ENCODE measurements around the gene GNB5.
A peak's percentile ranks its signal among the peaks of the same experiment; 100 is the strongest.
"Not testable (repeated sequence)": the region's sequence is repeated elsewhere in the genome, so short reads cannot be mapped to it uniquely, and the experiment has no call there.

Gene GNB5

DNA sequence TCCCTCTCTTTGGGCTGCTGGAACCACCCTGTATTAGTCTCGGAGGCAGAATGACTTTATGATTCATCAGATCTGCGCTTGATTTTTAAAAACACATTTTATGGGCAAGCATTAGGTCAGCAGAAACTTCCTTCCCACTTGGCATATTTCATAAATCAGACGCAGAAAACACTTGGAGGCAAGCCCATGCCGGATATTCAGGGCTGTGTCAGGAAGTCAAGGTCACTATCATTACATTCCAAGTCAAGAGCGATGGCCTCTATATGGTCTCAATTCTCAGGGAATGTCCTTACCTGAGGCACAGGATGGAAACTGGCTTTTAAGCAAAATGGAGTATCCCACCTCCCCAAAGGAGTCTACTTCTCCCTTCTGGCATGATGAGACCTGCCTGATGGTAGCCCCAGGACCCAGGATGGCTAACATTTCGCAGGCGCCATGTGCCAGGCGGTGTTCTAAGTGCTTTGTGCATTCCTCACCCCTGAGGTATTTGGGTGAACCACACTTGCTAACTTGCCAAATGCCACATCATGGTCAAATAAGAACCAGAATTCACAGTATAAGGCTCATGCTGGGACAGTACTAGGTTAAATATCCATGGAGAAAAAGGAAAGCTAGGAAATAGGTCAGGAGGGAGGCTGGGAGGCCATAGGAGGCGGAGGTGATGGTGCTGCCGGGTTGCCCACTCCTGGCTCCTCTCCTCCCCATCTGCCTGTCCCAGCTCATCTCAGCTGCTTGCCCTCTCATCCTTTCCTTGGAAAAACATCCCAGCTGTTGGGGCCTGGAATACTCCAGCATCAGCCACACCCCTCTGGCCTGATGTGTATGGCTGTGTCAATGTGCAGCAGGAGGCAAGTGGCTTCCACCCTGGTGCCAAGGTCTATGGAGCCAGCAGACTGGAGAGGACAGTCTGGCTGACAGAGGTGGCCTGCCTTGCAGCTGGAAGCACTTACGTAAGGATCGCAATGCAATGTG is 97.4 kb downstream of the GNB5 start:
- no peak for DNase-seq (ENCODE audit: low read depth)

DNA sequence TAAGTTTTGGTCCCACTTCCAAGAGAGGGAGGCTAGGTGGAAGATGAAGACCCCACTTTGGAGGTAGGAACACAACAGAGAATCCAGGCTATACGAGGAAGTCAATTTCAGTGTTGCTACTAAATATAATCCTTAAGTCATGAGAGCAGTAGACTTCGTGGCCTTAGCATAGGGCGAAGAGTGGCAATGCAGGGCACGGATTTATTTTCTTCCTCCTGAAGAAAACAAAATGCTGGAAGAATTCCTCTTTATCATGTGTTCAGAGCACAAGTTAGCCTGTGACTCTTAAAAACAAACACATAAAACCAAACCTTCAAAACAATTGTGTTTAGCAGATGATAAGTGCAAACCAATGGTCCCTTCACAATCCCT is 98.0 kb downstream of the GNB5 start:
- DNase-seq (ENCODE audit: low read depth) = no peak

DNA sequence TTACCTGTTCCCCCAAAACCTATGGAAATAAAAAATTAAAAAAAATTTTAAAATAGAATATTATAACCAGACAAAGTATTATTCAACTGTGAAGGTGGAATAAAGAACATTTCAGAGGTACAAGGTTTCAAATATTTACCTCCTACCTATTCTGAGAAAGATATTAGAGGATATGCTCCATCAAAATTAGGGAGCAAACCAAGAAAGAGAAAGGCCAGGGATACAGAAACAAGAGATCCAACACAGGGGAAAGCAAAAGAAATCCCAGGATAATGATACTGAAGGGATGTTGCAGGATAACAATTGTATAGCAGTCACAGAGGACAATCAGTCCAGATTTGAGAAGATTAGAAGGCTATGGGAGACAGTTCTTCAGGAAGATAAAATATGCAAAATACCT is 101.0 kb downstream of the GNB5 start:
- no peak for DNase-seq (ENCODE audit: low read depth)

DNA sequence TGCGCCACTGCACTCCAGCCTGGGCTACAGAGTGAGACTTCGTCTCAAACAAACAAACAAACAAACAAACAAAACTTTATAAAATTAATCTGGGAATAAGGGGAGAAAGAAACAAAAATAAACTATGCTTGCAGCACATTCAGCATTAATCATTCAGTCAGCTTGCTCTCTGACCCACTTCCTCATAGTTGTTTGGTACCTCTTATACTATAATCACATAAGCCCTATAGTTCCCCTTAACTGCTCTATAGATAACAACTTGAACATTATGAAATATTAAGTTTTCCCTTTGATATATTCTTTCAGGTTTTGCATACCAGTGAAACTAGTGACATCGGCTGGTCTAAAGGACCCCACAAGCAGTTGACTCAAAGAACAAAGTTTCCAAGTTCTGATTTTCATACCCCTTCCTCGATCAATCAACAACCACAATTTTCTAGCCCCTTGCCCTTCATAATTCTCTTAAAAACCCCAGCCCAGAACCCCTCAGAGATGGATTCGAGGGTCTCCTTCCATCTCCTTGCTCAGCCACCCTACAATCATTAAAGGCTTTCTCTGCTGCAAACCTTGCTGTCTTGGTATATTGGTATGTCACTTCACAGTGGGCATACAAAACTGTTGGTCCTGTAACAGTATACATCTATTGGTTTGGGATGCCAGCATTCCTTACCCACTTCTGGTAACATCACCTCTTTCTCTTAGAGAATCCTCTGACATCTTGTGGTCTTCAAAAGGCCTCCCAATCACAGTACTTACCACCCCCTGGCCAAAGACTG is 105.0 kb downstream of the GNB5 start:
- no peak for DNase-seq (ENCODE audit: low read depth)

DNA sequence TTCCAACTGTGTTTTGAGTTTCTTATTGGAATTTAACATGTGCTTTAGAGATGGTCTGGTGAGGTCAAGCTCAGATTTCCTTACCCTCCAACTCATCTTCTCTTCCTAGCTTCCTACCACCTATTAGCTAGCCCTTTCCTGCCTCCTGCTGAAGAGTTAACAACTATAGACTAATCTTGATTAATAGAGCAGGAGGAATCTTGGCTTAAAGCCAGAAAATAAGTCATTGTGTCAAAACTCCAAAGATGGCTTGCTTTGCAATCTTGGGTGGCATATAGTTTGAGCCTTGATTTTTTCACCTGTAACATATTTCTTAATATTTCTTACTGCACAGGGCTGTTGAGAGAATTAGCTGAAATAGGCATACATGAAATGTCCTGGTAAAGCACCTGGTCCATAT is 105.9 kb downstream of the GNB5 start:
- DNase-seq (ENCODE audit: low read depth) = no peak

DNA sequence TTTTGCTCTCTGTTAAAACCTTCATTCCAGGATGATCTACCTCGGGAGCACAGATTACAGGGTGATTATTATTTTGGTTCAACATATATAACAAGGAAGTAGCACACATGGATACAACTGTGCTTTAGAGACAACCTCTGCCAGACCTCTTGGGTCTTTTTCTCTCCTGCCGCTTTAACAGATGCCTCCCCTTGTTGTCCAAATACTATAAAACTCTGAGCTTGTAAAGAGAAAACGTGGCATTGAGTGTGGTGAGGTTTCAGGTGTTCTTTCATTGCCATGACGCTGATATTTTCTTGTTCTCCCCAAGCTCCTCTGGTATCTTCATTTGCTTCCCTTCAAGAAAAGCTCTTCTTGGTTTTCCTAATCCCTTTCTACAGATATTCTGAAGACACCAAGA is 107.6 kb downstream of the GNB5 start:
- DNase-seq (ENCODE audit: low read depth) = no peak

DNA sequence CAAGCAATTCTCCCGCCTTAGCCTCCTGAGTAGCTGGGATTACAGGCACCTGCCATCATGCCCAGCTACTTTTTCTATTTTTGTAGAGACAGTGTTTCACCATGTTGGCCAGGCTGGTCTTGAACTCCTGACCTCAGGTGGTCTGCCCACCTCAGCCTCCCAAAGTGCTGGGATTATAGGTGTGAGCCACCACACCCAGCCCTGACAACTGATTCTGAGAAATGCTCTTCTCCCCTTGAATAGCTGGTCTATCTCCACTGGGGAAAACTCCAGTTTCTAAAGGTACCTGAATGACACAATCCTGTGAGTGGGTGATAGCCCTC is 108.2 kb downstream of the GNB5 start:
- DNase-seq (ENCODE audit: low read depth) = not testable (repeated sequence)

DNA sequence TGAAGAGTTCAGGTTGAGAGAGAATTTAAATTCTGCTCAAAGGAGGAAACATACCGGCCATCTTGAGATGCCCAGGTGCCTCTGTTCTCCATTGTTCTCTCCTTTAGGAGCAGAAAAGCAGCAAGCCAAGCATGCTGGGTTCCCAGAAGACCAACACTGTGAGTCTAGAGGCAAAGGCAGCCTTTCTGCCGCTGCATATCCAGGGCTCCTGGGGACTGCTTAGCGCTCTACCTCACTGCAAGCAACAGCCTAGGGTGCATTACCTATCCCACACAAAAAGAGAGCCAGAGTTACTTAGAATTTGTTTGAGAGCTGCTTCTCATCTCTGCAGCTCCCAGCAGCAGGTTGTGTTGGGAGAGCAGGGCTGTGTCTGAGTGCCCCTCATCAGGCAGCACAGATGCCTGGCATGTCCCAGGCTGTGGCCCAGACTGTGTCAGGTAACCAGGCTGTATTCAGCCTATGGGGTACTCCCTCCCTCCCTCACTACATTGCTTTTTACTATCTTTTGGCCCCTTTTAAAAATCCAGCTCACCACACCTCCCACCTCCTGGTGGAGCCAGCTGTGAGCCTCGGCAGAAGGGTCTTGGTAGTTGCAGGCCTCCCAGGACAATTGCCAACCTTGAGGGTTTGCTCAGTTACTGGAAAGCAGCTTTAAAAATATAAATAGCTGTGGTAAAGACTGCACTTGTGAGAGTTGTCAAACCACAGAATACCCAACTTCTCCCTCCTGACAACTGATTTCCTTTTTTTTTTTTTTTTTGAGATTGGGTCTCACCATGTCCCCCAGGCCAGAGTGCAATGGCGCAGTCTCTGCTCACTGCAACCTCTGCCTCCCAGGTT is 108.8 kb downstream of the GNB5 start:
- DNase-seq (ENCODE audit: low read depth) = no peak

DNA sequence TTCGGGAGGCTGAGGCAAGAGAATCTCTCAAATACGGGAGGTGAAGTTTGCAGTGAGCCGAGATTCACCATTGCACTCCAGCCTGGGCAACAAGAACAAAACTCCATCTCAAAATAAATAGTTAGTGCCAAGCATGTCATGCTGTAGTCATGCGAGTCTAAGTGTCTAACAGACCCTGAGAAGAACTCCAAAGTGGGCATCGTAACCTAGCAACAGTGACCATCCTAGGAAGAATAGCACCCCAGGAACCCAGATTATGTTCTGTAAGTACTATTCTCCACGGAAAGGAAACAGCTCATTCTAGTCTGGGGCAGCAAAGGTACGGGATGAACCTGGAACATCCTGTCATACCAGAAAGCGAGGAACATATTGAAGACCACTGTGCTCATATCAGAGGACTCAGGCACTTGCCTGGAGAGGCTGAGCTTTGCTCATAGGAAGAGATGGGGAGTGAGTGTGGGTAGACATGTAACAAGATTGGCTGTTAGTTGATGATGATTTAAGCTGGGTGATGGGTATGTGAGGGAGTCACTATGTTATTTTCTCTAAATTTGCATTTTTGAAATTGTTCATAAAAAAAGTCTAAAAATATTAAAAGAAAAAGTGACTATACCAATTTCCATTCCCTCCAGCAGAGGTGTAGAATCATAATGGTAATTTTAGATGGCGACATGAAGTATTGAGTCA is 110.3 kb downstream of the GNB5 start:
- no peak for DNase-seq (ENCODE audit: low read depth)

DNA sequence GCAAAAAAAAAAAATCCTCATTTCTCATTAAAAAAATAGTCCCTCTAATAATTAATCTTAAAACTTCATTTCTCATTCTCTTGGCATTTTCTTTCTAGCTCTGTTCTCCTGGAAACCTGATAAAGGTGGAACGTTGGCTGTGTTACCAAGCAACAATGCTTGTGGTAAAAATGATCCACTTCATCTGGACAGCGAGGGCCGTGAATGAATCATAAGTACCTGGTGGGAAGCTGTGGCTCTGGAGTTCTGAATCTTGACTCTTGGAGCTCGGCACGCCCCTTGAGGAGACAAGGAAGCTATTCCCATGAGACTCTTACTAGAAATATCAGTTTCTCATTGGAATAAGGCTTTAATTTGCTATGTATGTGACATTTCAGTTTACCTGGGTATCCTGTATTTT is 111.2 kb downstream of the GNB5 start:
- DNase-seq (ENCODE audit: low read depth) = no peak

DNA sequence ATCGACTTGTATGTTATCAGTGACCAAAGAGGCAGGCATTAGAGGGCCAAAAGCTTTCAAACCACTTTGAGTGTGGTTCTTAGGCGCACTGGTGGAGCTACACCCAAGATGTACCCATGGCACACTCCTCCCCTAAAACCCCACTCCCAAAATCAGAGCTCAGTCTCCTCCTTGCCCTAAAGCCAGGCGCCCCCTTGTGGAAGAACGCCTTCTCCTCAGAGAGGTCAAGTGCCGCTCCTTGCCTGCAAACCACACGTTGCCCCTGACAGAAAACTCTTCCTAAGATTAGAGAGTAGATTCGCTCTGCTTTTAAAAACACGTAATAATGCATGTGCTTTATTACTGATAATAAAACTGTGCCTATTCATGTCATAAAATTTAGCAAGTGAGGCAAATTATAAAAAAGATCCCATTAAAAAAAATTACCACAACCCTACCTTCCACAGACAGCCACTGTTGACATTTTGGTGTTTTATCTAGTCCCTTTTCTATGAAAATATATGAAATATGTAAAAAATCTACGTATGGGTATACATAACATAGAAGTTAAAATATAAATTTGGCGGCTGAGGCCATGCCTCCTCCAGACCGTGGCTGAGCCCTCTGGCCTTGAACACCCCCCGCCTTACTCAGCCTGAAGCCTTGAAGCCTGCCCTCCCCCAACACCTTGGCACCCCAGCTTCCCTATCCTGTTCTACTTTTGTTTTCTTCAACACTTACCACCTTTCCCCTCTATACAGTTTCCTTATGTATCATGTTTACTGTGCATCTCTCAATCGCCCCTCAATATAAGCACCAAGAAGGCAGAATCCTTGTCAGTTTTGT is 112.1 kb downstream of the GNB5 start:
- peak; percentile 78 for DNase-seq (ENCODE audit: low read depth)

DNA sequence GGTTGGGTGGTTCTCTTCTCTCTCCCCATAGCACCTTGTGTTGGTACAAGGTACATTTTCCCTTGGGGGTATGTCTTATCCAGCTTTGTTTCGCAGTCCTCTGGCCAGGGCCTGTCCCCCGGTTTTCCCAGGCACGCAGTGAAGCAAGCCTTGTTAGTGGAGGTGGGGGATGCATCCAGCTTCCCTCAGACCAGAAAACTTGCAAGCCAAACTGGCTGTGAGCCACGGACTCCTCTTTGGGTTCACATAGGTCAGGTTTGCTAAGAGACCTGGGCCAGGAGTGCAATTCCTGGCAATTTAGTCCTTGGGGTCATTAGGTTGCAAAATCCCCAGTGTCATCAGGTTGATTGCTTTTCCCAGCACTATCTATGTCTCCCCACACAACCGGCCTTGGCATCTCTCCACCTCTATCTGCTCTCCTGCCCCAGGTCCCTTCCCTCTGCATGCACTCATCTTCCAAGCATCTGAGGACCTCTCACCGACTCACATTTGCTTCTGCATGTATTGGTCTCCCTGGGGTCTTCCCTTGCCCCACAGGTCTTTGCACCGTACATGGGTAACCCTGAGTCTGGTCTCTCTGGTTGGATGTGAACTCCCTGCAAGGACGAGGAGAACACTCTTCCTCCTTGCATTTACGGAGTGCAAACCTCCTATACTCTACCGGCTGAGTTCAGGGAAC is 112.9 kb downstream of the GNB5 start:
- DNase-seq (ENCODE audit: low read depth) = no peak

DNA sequence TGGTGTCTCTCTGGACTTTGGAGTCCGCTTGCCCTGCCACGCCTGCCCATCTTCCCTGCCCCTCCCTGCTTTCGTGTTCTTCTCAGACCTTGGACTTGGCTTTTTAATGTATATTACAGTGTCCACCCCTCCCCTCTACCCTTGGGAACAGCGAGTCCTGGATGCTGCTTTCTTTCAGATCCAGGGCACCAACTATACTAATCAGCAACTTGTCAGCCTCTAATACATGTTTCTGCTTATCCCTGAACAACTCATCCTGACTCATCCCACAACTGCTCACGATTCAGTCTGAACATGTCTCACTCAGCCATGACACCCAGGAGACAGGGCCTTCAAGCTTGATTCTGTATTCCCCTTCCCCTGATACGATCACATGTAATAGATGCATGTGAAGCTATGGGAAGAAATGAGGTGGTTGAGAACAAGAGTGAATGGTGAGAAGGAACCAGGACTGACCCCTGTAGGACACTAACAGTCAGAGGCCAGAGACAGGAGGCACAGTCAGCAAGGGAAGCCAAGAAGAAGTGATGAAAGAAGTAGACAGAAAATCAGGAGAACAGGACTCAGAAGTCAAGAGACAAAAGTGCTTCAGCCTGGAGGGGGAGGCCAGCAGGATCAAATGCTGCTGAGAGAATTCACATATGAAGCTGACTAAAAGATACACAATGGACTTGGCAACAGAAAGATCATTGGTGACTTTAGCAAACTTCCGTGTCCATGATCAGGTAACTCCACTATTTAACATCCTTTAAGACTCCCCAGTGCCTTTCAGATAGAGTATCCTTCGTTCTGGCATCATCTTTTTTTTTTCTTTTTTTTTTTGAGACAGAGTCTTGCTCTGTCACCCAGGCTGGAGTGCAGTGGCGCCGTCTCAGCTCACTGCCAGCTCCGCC is 114.1 kb downstream of the GNB5 start:
- no peak for DNase-seq (ENCODE audit: low read depth)

DNA sequence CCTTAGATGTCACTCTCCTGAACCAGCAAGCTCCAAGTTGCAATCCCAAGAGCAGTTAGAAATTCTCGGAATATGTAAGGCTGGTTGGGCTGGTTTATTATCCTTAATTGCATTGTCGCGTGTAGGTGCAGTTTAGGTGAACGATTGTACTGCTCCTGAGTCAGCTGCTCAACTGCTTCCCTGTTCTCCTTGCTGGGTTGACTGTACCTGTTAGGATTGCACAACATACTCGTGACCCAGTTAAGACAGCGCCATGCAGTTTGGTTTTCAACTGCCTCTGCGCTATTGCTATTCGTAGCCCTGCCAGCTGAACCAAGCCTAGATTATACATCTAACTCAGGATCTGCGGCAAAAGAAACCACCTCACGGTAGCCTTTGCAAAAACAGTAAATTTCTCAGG is 119.6 kb downstream of the GNB5 start:
- DNase-seq (ENCODE audit: low read depth) = no peak

DNA sequence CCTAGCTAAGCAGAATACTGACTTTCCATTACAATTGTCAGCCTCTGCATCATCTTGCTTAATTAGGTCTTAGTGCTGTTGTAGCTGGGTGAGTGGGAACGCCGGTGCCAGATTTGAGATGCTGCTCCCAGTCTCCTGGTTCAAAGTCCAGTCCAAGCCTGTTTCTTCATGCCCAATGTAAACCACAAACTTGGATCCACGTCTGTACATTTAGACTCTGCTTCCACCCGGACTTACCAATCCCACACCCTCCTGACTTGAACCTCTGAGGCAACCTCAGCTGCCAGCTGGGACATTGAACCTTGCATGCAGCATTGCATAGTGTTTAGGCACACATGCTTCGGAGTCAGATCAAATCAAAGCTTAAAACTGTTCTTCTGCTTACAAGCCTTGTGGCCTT is 121.6 kb downstream of the GNB5 start:
- DNase-seq (ENCODE audit: low read depth) = no peak

DNA sequence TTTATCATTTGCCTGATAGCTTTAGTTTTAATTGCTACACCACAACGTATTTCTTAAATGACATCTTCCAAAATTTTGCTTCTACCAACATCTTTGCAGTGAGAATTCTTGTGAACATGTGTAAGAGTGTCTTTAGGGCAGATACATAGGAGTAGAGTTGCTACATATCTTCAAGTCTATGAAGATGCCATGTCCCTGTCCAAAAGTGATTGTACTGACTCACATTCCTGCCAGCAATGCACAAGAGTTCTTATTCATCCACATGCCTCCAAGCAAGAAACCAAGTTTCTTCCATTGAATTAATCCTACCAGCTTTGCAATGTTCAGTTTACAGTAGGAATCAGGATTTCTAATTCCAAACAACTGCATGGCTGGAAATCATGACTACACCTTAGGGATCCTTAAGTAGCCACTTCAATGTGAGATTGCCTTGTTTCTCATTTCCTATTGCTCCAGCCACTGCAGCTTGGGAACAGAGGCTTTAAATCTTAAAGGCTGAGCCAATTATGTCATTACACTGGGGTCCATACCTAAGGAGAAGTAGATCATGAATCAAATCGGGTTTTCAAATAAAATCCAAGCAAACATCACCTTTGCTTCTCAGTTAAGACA is 123.1 kb downstream of the GNB5 start:
- no peak for DNase-seq (ENCODE audit: low read depth)

DNA sequence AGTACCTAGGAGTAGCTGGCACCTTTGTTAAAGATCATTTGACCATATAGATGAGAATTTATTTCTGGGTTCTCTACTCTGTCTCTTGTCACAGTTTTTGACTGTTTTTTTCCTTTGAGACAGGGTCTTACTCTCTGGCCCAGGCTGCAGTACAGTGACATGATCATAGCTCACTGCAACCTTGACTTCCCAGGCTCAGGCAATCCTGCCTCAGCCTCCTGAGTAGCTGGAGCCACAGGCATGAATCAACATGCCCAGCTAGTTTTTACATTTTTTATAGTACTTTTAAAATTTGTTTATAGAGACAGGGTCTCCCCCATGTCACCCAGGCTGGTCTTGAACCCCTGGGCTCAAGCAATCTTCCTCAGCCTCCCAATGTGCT is 123.7 kb downstream of the GNB5 start:
- no peak for DNase-seq (ENCODE audit: low read depth)

DNA sequence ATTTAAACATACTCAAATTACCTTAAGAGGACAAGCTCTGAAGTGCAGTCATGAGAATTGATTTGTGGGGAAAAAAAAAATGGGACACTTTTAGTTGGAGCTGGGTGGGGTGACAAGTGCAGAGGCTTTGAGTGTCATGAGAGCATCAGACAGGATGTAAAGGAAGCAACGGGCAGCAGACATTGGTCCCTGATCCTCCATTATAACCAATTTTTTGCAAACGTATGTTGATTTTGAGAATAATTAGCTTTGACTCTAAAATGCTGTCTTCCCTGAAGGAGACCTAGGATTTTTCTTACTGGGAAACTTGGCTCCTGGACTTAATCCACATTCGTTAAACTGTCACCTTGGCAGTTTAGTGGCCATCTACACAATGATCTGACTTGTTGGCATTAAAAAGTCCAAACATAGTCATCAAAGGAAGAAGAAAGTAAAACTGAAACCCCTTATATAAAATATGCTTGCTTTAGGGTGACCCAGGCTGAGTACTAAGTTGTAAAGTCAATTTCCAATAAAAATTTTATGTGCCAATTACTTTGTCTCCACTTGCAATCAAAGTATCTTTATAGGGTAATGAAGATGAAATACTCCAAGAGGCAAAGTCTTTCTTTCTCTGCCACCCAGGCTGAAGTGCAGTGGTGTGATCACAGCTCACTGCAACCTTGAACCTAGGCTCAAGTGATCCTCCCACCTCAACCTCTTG is 124.2 kb downstream of the GNB5 start:
- no peak for DNase-seq (ENCODE audit: low read depth)

All from T follicular helper cell (primary cell).